ENCODE results near the gene PACS1. TPM values are rescaled to one million over a fixed set of nuclear protein-coding genes. Genes with fewer than 3 reads are reported as not detected.
A peak's percentile ranks its signal among the peaks of the same experiment; 100 is the strongest.

The PACS1 gene
- total RNA-seq, 2 experiments from 2014 or later, result 76.3 to 78.3 TPM

DNA sequence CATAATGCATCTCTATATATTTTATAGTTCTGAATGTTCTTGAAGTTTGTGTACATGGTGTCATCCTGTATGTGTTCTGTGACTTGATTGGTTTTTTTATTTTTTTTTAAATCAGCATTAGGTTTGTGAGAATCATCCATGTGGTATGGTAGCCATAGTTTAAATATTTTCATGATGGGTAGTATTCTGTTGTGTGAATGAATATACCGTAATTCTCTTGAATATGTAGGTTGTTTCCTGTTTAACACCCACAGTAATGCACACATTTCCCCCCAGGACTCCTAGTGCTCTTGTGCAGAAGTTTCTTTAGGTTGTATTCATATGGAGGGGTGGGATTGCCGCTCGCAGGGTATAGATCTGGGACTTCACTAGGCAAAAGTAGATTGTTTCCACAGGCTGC, 2.0 kb downstream of the PACS1 start:
- Mint-ChIP-seq H3K4me3 (peak overlapping the region; percentile 81), H3K27me3 (no peaks in the 10 kb centered on the region), H3K36me3 (ENCODE audit: low read depth) (peaks cover 65% of the 10 kb centered on the region), H3K27ac (peak overlapping the region; percentile 89), H3K9me3 (no peaks in the 10 kb centered on the region), H3K4me1 (ENCODE audit: low read depth) (peaks cover 59% of the 10 kb centered on the region)
- CTCF ChIA-PET, result interaction anchor here (1.4 to 10.2 kb wide), 6 partner anchors 9 to 150 kb away, joined by 5 to 133 read pairs (median 60); partner anchors contain the start of gene SF3B2
- POLR2A ChIA-PET, result interaction anchor here (0.8 to 11.1 kb wide), 8 partner anchors 8 to 283 kb away, joined by 3 to 131 read pairs (median 6); partner anchors contain the start of gene SF3B2
- intact Hi-C loops (cut with micrococcal nuclease), result no loop called here
- ATAC-seq (no peak), DNase-seq (no peak)
- TF ChIP-seq CTCF (IDR thresholded peaks at IDR 0.05), result no peak

GRCh38 chr11:66072518-66072917, 2.4 kb downstream of the PACS1 start:
- intact Hi-C loops (cut with micrococcal nuclease), result no loop called here
- Mint-ChIP-seq H3K9me3 (no peaks in the 10 kb centered on the region), H3K27me3 (no peaks in the 10 kb centered on the region), H3K36me3 (ENCODE audit: low read depth) (peaks cover 64% of the 10 kb centered on the region), H3K4me1 (ENCODE audit: low read depth) (peaks cover 59% of the 10 kb centered on the region), H3K4me3 (peak overlapping the region; percentile 81), H3K27ac (peak overlapping the region; percentile 89)
- ChIA-PET CTCF (interaction anchor here (1.4 to 7.5 kb wide), 4 partner anchors 9 to 60 kb away, joined by 5 to 112 read pairs (median 60); no protein-coding TSS in a partner anchor), POLR2A (interaction anchor here (1.0 to 11.1 kb wide), 3 partner anchors 17 to 214 kb away, joined by 3 to 131 read pairs (median 3); partner anchors contain the start of gene SF3B2)
- DNase-seq, result no peak
- ATAC-seq, result no peak
- no peak for TF ChIP-seq CTCF (IDR thresholded peaks at IDR 0.05)

- H3K27me3 Mint-ChIP-seq, result no peaks in the 10 kb centered on the region
- peak; percentile 40 for DNase-seq
- no peak for ATAC-seq
- ChIA-PET CTCF (interaction anchor here (0.8 to 1.4 kb wide), 3 partner anchors 53 to 62 kb away, joined by 4 to 5 read pairs (median 5); no protein-coding TSS in a partner anchor), POLR2A (no interaction called here)
- peaks cover 61% of the 10 kb centered on the region for H3K36me3 Mint-ChIP-seq (ENCODE audit: low read depth)
- no peak overlapping the region for H3K27ac Mint-ChIP-seq
- intact Hi-C loops (cut with micrococcal nuclease), result no loop called here
- no peaks in the 10 kb centered on the region for H3K9me3 Mint-ChIP-seq
- no peak overlapping the region for H3K4me3 Mint-ChIP-seq
- no peak for TF ChIP-seq CTCF (IDR thresholded peaks at IDR 0.05)
- H3K4me1 Mint-ChIP-seq (ENCODE audit: low read depth), result peaks cover 57% of the 10 kb centered on the region
These were observed 3.6 kb downstream of the PACS1 start for GRCh38 chr11:66073669-66074068.

DNA sequence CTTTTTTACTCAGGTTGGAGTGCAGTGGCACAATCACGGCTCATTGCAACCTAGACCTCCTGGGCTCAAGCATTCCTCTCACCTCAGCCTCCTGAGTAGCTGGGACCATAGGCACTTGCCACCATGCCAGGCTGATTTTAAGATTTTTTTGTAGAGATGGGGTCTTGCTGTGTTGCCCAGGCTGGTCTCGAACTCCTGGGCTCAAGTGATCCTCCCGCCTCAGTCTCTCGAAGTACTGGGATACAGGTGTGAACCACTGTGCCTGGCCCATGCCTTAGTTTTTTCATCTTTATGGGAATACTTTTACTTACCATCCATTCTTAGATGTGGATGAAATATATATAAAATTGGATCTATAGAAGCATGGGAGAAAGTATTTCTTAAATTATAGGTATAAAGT, 5.2 kb downstream of the PACS1 start:
- Mint-ChIP-seq H3K27ac (no peak overlapping the region), H3K36me3 (ENCODE audit: low read depth) (peaks cover 55% of the 10 kb centered on the region), H3K4me1 (ENCODE audit: low read depth) (peaks cover 64% of the 10 kb centered on the region), H3K4me3 (no peak overlapping the region), H3K9me3 (no peaks in the 10 kb centered on the region), H3K27me3 (no peaks in the 10 kb centered on the region)
- no peak for DNase-seq
- ChIA-PET POLR2A (interaction anchor here (1.3 to 1.5 kb wide), 2 partner anchors 24 to 70 kb away, joined by 3 read pairs; no protein-coding TSS in a partner anchor), CTCF (interaction anchor here (1.3 to 3.8 kb wide), 3 partner anchors 53 to 190 kb away, joined by 3 to 13 read pairs (median 3); no protein-coding TSS in a partner anchor)
- no peak for ATAC-seq
- TF ChIP-seq CTCF (IDR thresholded peaks at IDR 0.05), result no peak
- intact Hi-C loops (cut with micrococcal nuclease), result no loop called here

GRCh38 chr11:66076561-66076960, 6.5 kb downstream of the PACS1 start:
- Mint-ChIP-seq H3K27me3 (no peaks in the 10 kb centered on the region), H3K36me3 (ENCODE audit: low read depth) (peaks cover 51% of the 10 kb centered on the region), H3K27ac (peak overlapping the region; percentile 5), H3K4me1 (ENCODE audit: low read depth) (peaks cover 76% of the 10 kb centered on the region), H3K4me3 (no peak overlapping the region), H3K9me3 (no peaks in the 10 kb centered on the region)
- no peak for DNase-seq
- TF ChIP-seq CTCF (IDR thresholded peaks at IDR 0.05), result no peak
- no peak for ATAC-seq
- ChIA-PET CTCF (interaction anchor here (3.8 kb wide), 1 partner anchor 58 kb away, joined by 13 read pairs; no protein-coding TSS in a partner anchor), POLR2A (interaction anchor here (0.5 to 1.5 kb wide), 5 partner anchors 23 to 68 kb away, joined by 3 read pairs; no protein-coding TSS in a partner anchor)
- intact Hi-C loops (cut with micrococcal nuclease), result no loop called here

Data from activated CD8-positive, alpha-beta T cell treated with anti-CD3 and anti-CD28 coated beads for 36 hours (primary cell).